Naive B cell (primary cell): ENCODE results near the gene ZNF750. TPM values are rescaled to one million over a fixed set of nuclear protein-coding genes. Genes with fewer than 3 reads are reported as not detected.
A peak's percentile ranks its signal among the peaks of the same experiment; 100 is the strongest.

Source experiments
- ATAC-seq, 2 donors: fragments of 150-1000 bp; cut with Tn5 transposase; 2 replicates each; pipeline ENCODE4 v1.10.0; 2021; ENCODE audit warnings: low read depth in 2 of 2, mild to moderate bottlenecking in 2 of 2, moderate library complexity in 2 of 2
- DNase-seq: peaks from one replicate; pipeline ENCODE4 v3.0.0; 2022
- H3K27ac Mint-ChIP-seq, 6 donors: one replicate each; pipeline ENCODE4 v1.8.0; 2020 to 2022; ENCODE audit warnings: mild to moderate bottlenecking in 6 of 6, mixed read lengths in 6 of 6, moderate library complexity in 5 of 6, inconsistent platforms in 2 of 6
- H3K27me3 Mint-ChIP-seq, 3 donors: one replicate each; pipeline ENCODE4 v1.8.0; 2021 to 2022; ENCODE audit warnings: mixed read lengths in 3 of 3, mild to moderate bottlenecking in 1 of 3
- H3K36me3 Mint-ChIP-seq, 2 donors: one replicate each; pipeline ENCODE4 v1.8.0; 2020 to 2022; ENCODE audit warnings: mixed read lengths in 2 of 2, inconsistent platforms in 1 of 2, mild to moderate bottlenecking in 1 of 2
- H3K4me1 Mint-ChIP-seq, 3 donors: one replicate each; pipeline ENCODE4 v1.8.0; 2020 to 2022; ENCODE audit warnings: mixed read lengths in 3 of 3, inconsistent platforms in 1 of 3, mild to moderate bottlenecking in 1 of 3, moderate library complexity in 1 of 3
- H3K4me3 Mint-ChIP-seq, 8 donors: one replicate each; pipeline ENCODE4 v1.8.0; 2020 to 2022; ENCODE audit warnings: mild to moderate bottlenecking in 8 of 8, mixed read lengths in 8 of 8, moderate library complexity in 8 of 8, inconsistent platforms in 2 of 8
- H3K9me3 Mint-ChIP-seq, 7 donors: one replicate each; pipeline ENCODE4 v1.8.0; 2020 to 2022; ENCODE audit warnings: mixed read lengths in 7 of 7, mild to moderate bottlenecking in 5 of 7, inconsistent platforms in 2 of 7, moderate library complexity in 1 of 7
- polyA plus RNA-seq, 6 donors: library from polyadenylated mRNA; unstranded; fragments of 300-500 nt; fragmentation: Illumina TruSeq; gene quantifications; one replicate each; pipeline ENCODE4 v1.2.3, GENCODE V29; 2021; ENCODE audit warnings: low read depth in 6 of 6

ZNF750 gene
- polyA plus RNA-seq, 6 donors from 2014 or later, result 0.12 TPM; not detected in 5

DNA sequence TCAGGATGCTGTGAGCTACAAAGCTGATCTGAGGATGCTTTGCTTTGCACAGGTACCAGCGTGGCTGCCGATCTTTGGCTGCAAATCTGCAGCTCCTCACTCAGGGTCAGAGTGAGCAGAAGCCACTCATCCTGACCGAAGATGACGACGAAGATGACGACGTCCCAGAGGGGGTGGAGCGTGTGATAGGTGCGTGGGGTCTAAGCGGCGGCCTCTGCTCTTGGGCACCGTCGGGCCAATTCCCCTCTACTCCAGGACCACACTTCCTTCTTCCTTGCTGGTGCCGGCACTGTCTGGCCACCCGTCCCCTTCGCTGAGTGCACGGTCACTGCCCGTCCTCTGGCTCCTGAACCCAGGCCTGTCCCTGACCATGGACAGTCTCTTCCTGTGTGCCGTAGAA is 34.0 kb downstream of the ZNF750 start:
- H3K9me3 Mint-ChIP-seq, result peaks cover 0 to 6% (median 1%) of the 10 kb centered on the region in 7 donors
- ATAC-seq (no peak), DNase-seq (no peak)
- no peak overlapping the region for H3K4me3 Mint-ChIP-seq
- peaks cover 9 to 40% of the 10 kb centered on the region in 2 donors for H3K36me3 Mint-ChIP-seq
- peaks cover 0 to 17% (median 10%) of the 10 kb centered on the region in 3 donors for H3K4me1 Mint-ChIP-seq
- H3K27ac Mint-ChIP-seq, result peak overlapping the region in 2 of 6 donors; percentile 15 to 67
- no peaks in the 10 kb centered on the region for H3K27me3 Mint-ChIP-seq

DNA sequence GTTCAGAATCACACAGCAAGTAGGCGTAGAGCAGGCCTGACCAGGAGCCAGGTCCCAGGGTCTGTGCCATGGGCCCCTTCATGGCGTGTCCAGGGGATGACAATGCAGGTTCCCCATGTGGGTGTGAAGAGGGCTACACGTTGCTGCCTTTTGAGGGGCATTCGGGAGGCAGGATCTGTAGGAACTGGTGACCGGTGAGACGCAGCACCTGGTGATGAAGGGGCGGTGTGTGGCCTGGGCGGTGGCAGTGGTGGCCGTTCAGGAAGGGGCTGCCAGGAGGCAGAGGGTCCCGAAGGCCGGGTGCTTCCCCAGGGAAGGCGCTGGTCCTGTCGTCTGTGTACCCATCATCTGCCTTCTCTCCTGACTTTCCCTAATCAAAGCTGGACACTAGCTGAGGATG is 34.6 kb downstream of the ZNF750 start:
- H3K27me3 Mint-ChIP-seq, result no peaks in the 10 kb centered on the region
- DNase-seq (no peak), ATAC-seq (no peak)
- peaks cover 0 to 17% (median 10%) of the 10 kb centered on the region in 3 donors for H3K4me1 Mint-ChIP-seq
- H3K27ac Mint-ChIP-seq, result no peak overlapping the region
- no peak overlapping the region for H3K4me3 Mint-ChIP-seq
- H3K36me3 Mint-ChIP-seq, result peaks cover 9 to 35% of the 10 kb centered on the region in 2 donors
- peaks cover 0 to 6% (median 1%) of the 10 kb centered on the region in 7 donors for H3K9me3 Mint-ChIP-seq

DNA sequence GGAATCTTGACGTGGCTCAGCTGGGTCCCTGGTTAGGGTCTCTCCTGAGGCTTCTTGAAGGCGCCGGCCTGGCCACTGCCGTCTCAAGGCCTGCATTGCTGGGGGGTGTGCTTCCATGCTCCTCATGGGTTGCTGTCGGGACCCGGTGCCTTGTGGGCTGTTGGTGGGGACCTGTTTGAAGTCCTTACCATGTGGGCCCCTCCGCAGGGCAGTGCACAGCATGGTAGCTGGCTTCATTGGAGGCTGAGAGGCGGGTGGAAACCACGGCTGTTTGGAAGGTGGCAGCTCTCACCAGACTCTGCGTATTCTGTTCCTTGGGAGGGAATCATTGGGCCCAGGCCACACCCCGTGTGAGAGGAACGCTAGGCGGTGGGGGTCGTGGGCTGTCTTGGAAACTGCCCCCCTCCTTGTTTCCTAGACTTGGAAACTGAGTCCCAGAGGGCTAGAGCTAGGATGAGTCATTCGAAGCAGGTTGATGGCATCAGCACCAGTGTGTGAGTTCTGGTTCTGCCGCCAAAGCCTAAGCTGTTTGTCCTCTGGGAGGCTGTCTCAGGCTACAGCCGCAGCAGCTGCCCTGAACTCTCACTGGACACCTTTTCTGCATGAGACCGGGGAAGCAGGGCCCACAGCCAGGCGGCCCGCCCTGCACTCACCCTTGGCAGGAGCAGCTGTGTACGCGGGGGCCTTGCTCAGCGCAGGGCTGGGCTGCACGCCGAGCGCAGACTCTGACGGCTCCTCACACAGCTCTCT is 35.2 kb downstream of the ZNF750 start:
- H3K36me3 Mint-ChIP-seq, result peaks cover 9 to 29% of the 10 kb centered on the region in 2 donors
- H3K4me3 Mint-ChIP-seq, result no peak overlapping the region
- peak overlapping the region in 1 of 6 donors; percentile 39 for H3K27ac Mint-ChIP-seq
- H3K9me3 Mint-ChIP-seq, result peaks cover 0 to 6% (median 1%) of the 10 kb centered on the region in 7 donors
- H3K27me3 Mint-ChIP-seq, result no peaks in the 10 kb centered on the region
- DNase-seq (no peak), ATAC-seq (no peak)
- peaks cover 0 to 17% (median 10%) of the 10 kb centered on the region in 3 donors for H3K4me1 Mint-ChIP-seq

DNA sequence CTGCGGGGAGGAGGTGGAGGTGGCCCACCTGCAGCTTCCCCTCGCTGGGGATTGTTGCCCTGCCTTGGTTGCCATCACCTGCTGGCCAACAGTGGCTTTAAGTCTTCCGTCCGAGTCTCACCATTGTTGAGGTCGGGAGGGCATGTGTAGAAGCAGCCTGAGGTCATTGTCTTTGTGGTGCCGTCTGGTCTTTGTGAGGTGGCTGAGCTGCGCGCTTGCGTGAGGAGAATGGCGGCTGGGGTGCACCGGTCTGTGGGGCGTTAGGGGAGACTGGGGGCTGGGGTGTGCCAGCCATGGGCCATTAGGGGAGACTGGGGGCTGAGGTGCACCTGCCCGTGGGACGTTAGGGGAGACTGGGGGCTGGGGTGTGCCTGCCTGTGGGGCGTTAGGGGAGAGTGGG is 36.2 kb downstream of the ZNF750 start:
- Mint-ChIP-seq H3K9me3 (peaks cover 0 to 6% (median 1%) of the 10 kb centered on the region in 7 donors), H3K4me1 (peaks cover 0 to 17% (median 10%) of the 10 kb centered on the region in 3 donors), H3K27me3 (no peaks in the 10 kb centered on the region), H3K27ac (no peak overlapping the region), H3K4me3 (no peak overlapping the region), H3K36me3 (peaks cover 9 to 29% of the 10 kb centered on the region in 2 donors)
- no peak for ATAC-seq
- no peak for DNase-seq

DNA sequence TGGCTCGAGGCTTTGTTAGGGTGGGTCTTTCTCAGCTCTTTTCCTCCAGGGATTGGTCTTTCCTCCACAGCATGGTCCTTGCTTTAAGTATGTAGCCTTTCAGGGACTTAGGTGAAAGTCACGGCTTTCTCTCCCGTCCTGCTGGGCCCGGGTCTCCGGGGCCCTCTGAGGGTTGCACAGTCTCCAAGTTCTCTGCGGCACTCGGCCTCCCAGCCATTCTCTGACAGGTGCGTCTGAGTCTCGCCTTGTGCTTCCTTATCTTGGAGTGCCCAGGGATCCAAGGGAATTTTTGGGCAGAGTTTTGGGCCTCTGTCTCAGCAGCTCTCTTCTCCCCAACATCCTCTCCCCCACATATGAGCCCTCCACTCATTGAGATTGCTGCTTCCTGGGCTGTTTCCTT is 36.6 kb downstream of the ZNF750 start:
- no peak for DNase-seq
- Mint-ChIP-seq H3K4me3 (no peak overlapping the region), H3K27ac (no peak overlapping the region), H3K4me1 (peaks cover 0 to 17% (median 10%) of the 10 kb centered on the region in 3 donors), H3K36me3 (peaks cover 9 to 29% of the 10 kb centered on the region in 2 donors), H3K27me3 (no peaks in the 10 kb centered on the region), H3K9me3 (peaks cover 0 to 6% (median 1%) of the 10 kb centered on the region in 7 donors)
- ATAC-seq, result no peak

DNA sequence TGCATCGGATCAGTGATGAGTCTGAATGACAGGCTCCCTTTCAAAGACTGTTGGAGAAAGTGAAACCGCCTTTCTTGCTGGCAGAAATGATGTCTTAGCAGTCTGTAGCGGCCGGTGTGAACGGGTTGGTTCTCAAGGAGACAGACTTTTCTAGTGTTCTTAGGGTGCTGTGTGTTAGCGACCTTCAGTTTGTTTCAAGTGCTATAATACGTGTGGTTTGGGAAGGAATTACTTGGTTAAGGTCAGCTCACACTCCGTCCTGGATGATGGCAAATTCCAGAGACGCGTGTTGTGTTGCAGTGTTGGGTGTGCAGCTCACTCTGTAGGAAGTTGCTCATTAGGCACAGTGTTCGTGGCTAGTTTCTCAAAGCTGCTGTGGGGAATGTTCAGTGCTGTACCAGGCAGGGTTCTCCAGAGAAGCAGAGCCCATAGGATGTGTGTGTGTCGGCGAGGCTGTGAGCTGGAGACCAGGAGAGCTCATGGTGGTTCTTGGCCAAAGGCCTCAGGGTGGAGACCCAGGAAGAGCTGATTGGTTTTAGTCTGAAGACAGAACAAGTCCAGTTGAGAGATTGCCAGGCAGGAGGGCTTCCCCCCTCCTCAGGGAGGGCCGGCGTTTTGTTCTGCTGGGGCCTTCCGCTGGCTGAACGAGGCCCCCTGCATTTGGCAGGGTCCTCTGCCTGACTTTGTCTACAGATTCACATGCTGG is 37.6 kb downstream of the ZNF750 start:
- H3K36me3 Mint-ChIP-seq, result peaks cover 9 to 23% of the 10 kb centered on the region in 2 donors
- no peaks in the 10 kb centered on the region for H3K27me3 Mint-ChIP-seq
- H3K9me3 Mint-ChIP-seq, result peaks cover 0 to 6% (median 1%) of the 10 kb centered on the region in 7 donors
- DNase-seq, result no peak
- peak overlapping the region in 2 of 6 donors; percentile 61 to 70 for H3K27ac Mint-ChIP-seq
- H3K4me3 Mint-ChIP-seq, result no peak overlapping the region
- peaks cover 0 to 17% (median 10%) of the 10 kb centered on the region in 3 donors for H3K4me1 Mint-ChIP-seq
- no peak for ATAC-seq

DNA sequence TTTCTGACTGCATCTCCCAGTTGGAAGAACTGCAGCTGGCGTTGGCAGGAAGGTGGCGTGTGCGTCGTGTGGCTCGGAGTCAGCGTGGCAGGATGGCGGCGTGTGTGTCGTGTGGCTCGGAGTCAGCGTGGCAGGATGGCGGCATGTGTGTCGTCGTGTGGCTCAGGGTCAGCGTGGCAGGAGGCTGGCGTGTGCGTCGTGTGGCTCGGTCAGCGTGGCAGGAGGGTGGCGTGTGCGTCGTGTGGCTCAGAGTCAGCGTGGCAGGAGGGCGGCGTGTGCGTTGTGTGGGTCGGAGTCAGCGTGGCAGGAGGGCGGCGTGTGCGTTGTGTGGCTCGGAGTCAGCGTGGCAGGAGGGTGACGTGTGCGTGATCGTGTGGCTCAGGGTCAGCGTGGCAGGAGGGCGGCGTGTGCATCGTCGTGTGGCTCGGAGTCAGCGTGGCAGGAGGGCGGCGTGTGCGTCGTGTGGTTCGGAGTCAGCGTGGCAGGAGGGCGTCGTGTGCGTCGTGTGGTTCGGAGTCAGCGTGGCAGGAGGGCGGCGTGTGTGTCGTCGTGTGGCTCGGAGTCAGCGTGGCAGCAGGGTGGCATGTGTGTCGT is 38.3 kb downstream of the ZNF750 start:
- Mint-ChIP-seq H3K27me3 (no peaks in the 10 kb centered on the region), H3K4me1 (peaks cover 0 to 17% (median 10%) of the 10 kb centered on the region in 3 donors), H3K36me3 (peaks cover 9 to 18% of the 10 kb centered on the region in 2 donors), H3K27ac (peak overlapping the region in 3 of 6 donors; percentile 37 to 95 (median 89)), H3K9me3 (peaks cover 0 to 6% (median 1%) of the 10 kb centered on the region in 7 donors), H3K4me3 (no peak overlapping the region)
- DNase-seq (no peak), ATAC-seq (no peak)

DNA sequence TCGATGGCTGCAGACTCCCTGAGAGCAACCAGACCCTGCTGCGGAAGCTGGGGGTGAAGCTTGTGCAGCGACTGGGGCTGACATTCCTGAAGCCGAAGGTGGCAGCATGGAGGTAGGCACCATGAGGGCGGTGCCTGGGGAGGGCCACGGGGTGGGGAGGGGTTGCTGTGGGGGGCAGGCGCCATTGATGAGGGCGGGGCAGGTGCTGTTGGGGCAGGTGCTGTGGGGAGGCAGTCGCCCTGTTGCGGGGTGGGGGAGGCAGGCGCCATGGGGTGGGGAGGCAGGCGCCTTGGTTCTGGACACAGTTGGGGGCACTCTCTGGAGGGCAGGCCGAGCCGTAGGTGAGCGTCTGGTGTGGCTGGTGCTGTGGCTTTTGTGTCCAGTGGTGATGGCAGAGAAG is 38.9 kb downstream of the ZNF750 start:
- Mint-ChIP-seq H3K4me3 (peak overlapping the region in 1 of 8 donors; percentile 44), H3K4me1 (peaks cover 0 to 17% (median 10%) of the 10 kb centered on the region in 3 donors), H3K9me3 (peaks cover 0 to 6% (median 1%) of the 10 kb centered on the region in 7 donors), H3K36me3 (peaks cover 9 to 12% of the 10 kb centered on the region in 2 donors), H3K27me3 (no peaks in the 10 kb centered on the region), H3K27ac (peak overlapping the region in 2 of 6 donors; percentile 89 to 95)
- no peak for DNase-seq
- no peak for ATAC-seq

DNA sequence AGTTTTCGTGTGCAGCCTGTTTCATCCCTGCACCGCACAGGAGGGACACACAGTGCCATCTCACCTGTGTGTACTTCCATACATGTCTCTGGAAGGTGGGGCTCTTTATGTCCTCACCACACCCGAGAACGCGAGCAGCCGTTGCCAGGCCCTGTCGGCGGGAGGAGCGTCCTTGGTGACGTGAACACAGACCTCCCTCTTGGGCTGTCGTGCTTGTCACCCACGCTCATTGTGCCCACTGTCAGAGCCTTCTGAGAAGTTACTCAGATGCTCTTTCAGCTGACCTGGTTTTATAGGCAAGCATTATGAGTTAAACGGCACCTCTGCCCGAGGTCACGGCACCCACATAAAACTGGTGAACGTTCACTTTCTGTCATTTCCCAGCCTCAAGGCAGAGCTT is 40.2 kb downstream of the ZNF750 start:
- Mint-ChIP-seq H3K9me3 (peaks cover 0 to 6% (median 1%) of the 10 kb centered on the region in 7 donors), H3K27me3 (no peaks in the 10 kb centered on the region), H3K36me3 (peaks cover 9 to 10% of the 10 kb centered on the region in 2 donors), H3K4me3 (no peak overlapping the region), H3K27ac (no peak overlapping the region), H3K4me1 (peaks cover 0 to 17% (median 10%) of the 10 kb centered on the region in 3 donors)
- DNase-seq (no peak), ATAC-seq (no peak)

DNA sequence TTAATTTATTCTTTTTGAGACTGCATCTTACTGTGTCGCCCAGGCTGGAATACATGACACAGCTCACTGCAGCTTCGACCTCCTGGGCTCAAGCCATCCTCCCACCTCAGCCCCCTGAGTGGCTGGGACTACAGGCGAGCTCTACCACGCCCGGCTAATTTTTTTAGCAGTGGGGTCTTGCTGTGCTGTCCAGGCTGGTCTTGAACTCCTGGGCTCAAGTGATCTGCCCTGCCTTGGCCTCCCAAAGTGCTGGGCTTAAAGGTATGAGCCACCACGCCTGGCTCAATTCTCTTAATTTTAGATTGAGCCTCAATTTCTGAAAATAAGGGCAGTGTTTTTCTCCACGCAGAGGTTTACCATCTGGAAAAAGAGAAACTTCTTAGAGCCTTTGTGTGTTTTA is 41.1 kb downstream of the ZNF750 start:
- no peak for ATAC-seq
- Mint-ChIP-seq H3K9me3 (peaks cover 0 to 6% (median 1%) of the 10 kb centered on the region in 7 donors), H3K36me3 (peaks cover 9 to 10% of the 10 kb centered on the region in 2 donors), H3K4me3 (no peak overlapping the region), H3K27ac (no peak overlapping the region), H3K27me3 (no peaks in the 10 kb centered on the region), H3K4me1 (peaks cover 0 to 17% (median 10%) of the 10 kb centered on the region in 3 donors)
- DNase-seq, result no peak

DNA sequence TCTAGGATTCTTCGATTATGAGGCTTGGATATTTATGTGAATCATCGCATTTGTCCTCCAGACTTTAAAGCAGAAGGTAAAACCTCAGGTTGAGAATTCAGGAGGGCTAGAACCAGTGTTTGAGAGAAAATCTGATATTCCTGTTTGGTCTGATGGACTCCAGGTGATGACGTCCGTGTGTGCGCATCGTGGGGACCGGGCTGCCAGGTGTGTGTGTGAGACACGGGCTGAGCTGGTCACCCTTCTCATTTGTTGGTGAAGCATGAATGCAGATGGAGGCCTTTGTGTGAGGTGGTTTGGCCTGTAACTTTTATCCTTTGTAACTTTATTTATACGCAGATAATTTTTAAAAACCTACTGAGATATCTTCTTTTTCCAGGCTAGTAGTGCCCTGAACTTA is 42.8 kb downstream of the ZNF750 start:
- H3K4me3 Mint-ChIP-seq, result no peak overlapping the region
- H3K9me3 Mint-ChIP-seq, result peaks cover 0 to 6% (median 1%) of the 10 kb centered on the region in 7 donors
- ATAC-seq, result no peak
- H3K27ac Mint-ChIP-seq, result peak overlapping the region in 1 of 6 donors; percentile 41
- peaks cover 4 to 10% of the 10 kb centered on the region in 2 donors for H3K36me3 Mint-ChIP-seq
- H3K4me1 Mint-ChIP-seq, result peaks cover 0 to 7% (median 4%) of the 10 kb centered on the region in 3 donors
- no peak for DNase-seq
- H3K27me3 Mint-ChIP-seq, result no peaks in the 10 kb centered on the region

DNA sequence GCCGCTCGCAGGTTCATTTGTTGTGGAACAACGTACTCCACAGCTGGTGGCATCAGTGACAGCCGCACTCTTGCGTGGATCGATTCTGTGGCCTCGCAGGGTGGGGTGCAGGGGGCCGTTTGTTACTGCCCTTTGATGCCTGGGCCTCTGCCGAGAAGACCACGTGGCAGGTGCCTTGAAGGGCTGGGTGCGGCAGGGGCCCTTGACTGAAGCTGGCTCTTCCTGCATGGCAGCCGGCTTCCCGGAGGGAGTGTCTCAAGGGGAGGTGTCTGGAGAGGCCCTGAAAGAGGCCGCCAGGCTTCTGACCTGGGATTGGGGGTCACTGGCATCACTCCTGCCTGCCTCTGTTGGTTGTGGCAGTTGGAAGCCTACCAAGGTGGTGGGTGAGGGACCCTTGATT is 44.2 kb downstream of the ZNF750 start:
- H3K36me3 Mint-ChIP-seq, result no peaks in the 10 kb centered on the region
- no peaks in the 10 kb centered on the region for H3K27me3 Mint-ChIP-seq
- no peak for DNase-seq
- no peak overlapping the region for H3K27ac Mint-ChIP-seq
- no peak for ATAC-seq
- H3K4me1 Mint-ChIP-seq, result peaks cover 0 to 5% (median 0%) of the 10 kb centered on the region in 3 donors
- no peak overlapping the region for H3K4me3 Mint-ChIP-seq
- H3K9me3 Mint-ChIP-seq, result no peaks in the 10 kb centered on the region

DNA sequence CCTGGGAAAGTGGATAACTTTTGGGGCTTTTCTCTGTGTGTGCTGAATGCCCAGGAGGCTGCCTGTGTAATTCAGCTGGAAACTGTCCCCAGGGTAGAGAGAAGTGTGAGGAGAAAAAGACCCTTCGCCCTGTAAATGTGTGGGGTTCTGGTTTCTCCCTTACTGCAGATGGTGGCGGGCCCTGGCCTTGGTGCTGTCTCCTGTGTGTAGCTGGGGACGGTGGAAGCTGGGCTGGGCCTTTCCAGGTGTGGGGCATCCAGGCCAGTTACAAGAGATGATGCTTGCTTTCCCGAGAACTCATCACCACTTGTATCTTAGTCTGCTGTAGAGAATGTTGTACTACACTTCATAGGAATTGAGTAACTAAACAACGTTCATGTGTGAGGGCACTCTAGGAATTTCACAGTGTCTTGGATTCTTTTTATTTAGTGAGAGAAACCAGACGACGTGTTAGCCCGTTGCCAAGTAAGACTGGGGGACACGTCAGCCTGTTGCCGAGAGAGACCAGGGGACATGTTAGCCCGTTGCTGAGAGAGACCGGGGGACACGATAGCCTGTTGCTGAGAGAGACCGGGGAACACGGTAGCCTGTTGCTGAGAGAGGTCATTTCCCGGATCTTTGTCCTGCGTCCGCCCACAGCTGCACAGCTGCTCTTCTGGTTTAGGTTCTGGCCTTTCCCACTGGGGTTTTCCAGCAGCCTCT is 44.9 kb downstream of the ZNF750 start:
- H3K9me3 Mint-ChIP-seq, result no peaks in the 10 kb centered on the region
- peaks cover 0 to 7% (median 0%) of the 10 kb centered on the region in 3 donors for H3K4me1 Mint-ChIP-seq

More for the DNA sequence above, 44.9 kb downstream of the ZNF750 start:
- no peak for DNase-seq
- no peaks in the 10 kb centered on the region for H3K36me3 Mint-ChIP-seq
- H3K27ac Mint-ChIP-seq, result peak overlapping the region in 1 of 6 donors; percentile 15
- no peaks in the 10 kb centered on the region for H3K27me3 Mint-ChIP-seq
- no peak overlapping the region for H3K4me3 Mint-ChIP-seq
- no peak for ATAC-seq
